ENCODE results near the gene CCDC33.

CCDC33 gene

DNA sequence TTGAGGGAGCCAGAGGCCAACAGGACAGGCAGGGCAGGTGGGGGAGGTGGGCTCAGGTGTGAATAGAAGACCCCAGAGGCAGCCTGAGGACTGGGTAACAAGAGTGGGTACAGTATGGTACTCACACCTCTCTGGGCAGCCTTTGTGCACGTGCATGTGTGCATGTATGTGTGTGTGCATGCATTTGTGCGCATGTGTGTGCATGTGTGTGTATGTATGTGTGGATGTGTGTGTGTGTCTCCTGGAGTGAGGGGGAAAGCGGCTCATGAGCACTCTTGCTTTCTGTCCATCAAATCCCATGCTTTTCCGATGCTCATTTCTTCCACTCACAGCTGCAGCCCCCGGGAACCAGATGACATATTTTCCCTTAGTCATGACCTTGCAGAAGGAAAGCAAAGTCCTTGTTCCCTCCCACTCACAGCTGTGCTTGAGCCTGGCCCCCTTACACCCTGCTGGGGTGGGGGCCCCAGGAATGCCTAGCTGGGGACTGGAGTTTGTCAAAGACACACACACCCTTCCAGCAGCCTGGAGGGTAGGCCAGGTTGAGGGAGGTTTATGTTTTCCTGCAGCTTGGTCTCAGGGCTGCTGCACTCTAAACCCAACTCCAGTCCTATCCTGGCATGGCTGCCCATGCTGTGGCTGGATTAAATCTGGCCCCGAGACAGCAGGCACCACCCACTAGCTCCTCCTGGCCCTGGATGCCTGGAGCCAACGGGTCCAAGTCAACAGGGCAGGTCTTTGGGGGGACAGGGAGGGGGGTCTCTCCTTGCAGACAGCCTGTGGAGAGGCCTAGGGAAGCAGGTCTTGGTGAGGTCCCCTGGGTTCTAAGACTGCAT is 22.5 kb downstream of the CCDC33 start:
- no peak for DNase-seq (ENCODE audit: low read depth in 2 of 2)

DNA sequence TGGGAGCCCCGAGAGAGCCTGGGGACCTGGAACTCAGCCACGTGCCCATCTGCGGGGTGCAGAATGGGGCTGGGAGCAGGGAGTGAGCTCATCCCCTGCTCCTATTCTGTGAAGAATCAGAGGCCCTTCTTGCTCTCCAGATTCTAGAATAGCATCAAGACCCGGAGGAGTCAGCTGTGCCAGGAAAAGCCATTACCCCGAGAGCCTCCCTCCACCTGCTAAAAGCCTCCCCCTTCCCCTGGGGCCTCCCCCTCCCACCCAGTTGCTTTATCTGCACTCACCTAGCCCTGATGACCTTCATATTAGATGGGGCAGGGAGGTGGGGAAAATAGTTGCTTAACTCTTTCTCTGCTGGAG is 23.1 kb downstream of the CCDC33 start:
- DNase-seq (ENCODE audit: low read depth in 2 of 2): no peak

DNA sequence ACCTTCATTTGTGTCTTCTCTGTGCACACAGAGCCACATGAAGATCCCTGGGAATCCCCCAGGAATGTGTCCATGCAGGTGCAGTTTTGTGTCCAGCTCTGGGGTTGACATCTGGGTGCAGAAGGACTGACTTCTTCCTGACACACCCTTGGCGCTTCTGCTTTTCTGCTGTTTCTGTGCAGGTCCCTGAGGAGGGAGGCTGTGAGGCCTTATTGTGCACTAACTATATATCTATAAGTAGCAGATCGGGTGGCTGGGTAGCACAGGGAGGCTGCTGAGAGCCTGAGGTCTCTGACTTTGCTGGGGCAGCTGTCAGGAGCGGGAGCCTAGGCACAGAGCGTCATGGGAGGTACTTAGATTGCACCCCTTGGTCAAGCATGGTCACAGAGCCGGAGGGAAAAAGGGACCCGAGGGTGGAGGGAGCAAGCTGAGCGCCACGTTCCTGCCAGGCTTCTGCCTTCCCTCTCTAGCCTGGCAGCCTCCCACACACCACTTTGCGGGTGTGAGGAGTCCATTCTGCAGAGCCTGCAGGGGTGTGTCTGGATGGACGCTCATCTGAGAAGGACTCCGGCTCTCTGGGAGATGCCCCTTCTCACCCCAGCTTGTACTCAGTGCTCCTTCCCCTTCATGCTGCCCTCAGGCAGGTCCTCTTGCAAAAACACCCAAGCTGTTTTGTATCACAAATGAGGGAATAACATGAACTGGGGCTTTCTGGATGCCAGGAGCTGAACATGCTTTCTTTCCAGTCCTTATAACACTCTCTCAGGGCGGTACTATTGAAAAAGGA is 23.9 kb downstream of the CCDC33 start:
- DNase-seq (ENCODE audit: low read depth in 2 of 2): no peak

DNA sequence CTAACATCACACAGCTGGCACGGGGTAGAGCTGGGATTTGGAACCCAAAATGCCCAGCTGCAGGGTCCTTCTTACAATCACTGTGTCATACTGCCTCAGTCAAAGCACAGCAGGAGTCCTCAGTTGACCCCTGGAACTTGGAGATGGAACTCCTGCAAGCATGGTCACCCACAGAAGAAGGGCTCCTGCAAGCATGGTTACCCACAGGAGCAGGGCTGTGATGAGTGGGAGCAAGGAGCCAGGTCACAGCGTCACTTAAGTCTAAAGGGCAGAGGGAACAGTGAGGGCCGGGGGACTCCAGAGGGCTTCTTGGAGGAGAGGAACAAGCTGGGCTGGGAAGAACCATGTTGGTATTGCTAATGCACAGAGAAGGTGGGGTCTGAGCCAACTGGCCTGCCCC is 24.9 kb downstream of the CCDC33 start:
- DNase-seq (ENCODE audit: low read depth in 2 of 2): no peak

DNA sequence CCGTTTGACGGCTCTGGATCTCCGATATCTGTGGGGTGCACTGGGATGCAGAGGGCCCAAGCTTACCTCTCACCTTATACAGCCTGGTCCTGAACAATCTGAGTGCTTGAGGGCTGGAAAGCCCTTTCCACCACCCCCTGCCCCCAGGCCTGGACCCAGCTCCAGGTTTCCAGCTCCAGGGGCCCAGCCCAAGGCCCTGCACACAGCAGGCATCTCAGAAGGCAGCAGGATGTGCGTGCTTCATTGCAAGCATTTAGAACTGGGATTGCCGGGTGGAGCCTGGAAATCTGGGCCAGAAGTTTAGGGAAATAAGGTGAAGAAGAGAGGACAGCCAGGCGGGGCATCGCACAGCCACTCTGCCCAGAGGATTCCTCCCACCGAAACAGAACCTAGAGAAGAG is 25.6 kb downstream of the CCDC33 start:
- DNase-seq (ENCODE audit: low read depth in 2 of 2): no peak

DNA sequence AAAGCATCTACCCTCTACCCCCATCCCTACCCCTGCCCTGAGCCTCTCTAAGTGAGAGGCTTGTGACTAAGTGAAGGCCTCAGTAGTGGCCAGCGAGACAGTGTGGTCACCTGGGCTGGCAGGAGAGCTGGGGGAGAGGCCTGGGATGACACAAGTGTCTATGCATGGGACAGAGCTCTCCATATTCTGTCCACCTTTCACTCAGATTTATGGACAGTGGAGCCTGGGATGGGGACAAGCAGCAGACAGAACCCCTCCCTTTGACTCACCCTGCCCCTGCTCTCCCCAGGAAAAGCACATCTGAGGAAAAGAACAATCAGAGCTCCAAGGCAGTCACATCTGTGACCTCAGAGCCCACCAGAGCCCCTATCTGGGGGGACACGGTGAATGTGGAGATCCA is 26.0 kb downstream of the CCDC33 start:
- DNase-seq (ENCODE audit: low read depth in 2 of 2): no peak

DNA sequence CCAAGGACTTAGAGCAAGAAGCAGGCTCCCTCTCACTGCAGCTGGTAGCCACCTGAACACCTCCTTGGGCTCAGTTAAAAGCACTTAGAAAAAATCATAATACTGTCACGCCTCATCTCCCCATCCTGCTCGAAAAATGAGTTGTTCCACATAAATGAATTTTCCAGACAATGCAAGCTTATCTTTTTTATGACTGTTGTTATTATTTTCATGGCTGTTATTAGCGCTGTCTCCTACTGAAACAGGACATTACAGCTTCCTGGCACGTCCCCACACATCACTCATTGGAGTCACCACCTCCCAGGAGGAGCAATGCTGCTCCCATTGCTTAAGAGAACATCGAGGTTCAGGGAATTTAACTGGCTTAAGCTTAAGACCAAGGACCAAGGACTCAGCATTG is 26.5 kb downstream of the CCDC33 start:
- DNase-seq (ENCODE audit: low read depth in 2 of 2): no peak

DNA sequence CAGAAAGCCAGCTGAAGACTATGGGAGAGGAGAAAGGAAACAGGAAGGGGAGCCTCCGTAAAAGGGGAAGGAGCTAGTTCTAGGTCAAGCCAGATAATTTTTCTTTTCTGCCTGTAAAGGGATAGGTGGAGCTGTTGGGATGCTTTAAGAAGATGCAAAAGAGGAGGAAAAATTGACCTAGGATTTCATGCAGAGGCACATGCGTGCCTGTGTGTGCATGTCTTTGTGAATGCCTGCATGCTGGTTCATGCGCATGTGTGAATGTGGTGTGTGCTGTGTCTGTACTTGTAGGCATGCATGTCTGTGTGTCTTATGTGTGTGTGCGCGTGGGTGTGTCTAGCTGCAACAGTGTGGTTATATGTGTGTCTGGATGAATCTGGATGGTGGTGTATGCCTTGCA is 27.3 kb downstream of the CCDC33 start:
- no peak for DNase-seq (ENCODE audit: low read depth in 2 of 2)

DNA sequence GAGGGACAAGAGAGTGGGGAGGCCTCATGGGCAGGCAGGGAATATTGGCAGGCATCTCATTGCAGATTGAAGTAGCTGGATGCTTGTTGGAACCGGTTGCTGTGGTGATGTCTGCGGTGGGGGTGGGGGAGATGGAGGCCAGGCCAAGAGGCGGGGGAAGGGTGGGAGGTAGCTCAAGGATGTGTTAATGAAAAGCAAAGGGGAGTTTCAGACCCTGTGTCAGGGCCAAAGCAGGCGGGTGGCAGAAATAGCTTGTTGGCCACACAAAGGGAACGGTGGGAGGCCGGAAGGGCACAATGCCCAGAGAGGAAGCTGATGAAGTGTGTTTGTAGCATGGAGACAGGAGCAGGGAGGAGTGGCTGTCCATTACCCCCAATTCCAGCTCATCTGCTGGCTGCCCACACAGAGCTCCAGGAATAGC is 28.0 kb downstream of the CCDC33 start:
- DNase-seq (ENCODE audit: low read depth in 2 of 2): no peak

DNA sequence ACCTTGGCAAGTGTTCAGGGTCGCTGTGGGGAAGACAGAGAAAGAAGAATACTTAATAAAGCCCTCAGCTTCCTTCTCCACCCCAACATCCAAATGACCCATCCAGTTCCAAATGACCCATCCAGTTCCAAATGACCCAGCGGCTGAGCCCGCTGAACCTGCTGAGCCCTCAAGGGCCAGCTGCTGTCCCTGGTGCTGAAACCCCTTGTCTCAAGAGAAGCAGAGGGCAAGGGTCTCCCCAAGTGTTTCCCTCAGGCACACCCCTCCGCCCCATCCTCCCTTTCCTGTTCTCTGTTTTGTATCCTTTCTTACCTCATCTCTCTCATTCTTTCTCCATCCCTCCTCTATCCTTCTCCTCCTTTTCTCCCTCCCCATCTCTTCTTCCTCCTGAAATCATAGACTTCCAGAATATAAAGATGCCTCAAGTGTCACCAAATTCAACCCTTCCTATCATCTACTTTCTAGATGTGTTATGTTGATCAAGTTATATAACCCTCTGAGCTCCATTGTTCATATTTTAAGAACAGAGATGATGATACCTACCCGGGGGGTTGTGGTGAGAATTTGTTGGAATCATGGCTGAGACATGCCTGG is 29.0 kb downstream of the CCDC33 start:
- no peak for DNase-seq (ENCODE audit: low read depth in 2 of 2)

DNA sequence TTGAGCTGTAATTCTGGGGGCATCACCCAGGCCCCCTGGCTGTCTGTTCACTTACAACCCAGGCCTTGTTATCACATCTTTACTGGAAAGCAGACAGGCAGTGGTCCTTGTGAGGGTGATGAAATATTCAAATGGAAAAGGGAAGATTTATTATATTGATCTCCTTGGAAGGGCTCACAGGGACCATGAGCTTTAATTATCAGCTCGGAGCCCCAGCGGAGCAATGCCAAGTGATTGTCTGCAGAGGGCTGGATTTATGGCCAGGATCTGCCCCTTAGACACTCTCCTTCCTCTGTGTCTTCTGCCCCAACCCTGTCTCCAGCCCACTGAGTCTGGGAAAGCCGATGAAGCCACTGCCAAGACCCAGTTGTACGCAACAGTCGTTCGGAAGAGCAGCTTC is 31.9 kb downstream of the CCDC33 start:
- no peak for DNase-seq (ENCODE audit: low read depth in 2 of 2)

DNA sequence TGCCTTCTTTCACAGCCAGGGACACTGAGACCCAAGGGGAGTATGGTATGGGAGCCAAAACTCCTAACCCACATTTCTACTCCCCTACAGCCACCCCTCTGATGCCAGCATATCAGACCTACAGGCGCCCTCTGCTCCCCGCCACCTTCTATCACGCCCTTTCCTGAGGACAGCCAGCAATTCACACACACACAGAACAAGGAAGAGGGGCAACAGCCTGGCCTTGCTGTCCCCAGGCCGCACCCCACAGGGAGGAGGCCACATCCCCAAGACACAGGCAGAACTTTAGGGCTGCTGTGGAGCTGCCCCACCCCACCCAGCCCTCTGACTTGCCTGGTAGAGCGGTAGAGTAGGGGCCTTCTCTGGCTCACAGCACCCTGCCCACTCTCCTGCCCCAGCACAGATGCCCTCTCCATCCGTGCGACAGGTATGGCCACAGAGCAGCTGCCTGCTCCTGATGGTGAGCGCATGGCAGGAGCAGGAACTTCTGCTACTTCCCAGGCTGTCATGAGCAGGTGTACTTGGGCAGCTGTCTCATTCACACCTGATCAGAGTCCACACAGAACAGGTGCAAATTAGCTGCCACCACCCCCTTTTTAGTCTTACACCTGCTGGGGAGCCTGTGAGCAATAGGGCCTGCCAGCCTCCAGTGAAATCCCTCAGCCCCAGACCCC is 33.4 kb downstream of the CCDC33 start:
- DNase-seq (ENCODE audit: low read depth in 2 of 2): no peak

DNA sequence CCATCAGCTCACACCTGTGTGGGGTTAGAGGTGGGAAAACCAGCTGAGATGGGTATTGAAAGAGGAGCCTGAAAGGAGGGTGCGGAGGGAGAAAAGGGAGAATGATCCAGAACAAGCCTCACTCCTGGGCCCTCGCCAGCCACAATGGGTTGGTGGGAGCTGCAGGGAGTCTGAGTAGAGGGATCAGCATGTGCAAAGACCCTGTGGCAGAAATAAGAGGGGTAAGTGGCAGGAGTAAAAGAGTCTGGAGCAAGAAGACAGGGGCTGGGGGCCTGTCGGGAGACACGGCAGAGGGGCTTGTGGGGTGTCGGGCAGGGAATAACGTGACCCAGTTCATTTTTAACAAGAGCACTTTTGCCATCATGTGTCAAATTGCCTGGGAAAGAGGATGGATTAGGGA is 34.0 kb downstream of the CCDC33 start:
- DNase-seq (ENCODE audit: low read depth in 2 of 2): no peak

DNA sequence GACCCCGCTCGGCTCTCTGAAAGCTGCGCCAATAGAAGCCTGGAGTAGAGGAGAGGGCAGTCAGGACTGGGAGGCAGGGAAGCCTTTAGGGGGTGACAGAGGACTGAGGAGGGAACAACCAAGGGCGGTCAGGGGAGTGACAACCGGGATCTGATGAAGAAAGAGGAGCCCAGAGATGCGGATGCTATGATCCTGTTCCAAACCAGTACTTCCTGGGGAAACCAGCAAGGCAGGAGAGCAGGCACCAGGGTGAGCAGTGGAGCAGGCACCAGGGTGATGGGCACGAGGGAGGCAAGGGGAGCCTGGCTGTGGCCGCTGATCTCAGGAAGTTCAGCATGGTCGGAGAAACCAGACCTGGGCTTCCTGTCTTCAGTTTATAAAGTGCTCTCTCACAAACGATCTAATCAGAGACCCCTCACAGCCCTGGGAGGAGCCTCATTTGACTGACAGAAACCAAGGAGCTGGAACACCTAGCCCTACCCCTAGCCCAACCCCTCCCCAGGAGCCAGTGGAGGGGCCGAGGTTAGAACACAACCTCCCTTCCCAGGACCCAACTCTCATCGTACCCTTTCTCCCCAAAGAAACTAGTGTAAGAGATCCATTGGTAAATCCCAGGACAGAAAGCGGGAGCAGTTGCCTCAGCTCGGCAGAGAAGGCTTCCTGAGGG is 34.9 kb downstream of the CCDC33 start:
- no peak for DNase-seq (ENCODE audit: low read depth in 2 of 2)

DNA sequence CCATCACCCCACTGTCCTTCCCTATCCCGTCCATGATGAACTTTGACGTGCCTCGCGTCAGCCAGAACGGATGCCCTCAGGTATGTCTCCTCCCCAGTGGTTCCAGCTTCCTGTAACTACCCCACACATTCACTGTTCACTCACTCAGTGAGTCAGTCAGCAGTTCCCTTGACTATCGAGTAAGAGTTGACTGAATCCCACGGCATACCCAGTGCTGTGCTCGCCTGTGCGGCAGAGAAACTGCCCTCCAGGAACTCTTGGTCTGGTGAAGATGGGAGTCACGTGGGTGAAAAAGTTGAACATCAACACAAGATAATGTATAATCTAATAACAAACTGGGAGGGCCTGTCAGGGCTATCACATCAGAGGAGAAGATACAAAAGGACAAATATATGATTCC is 36.7 kb downstream of the CCDC33 start:
- no peak for DNase-seq (ENCODE audit: low read depth in 2 of 2)

DNA sequence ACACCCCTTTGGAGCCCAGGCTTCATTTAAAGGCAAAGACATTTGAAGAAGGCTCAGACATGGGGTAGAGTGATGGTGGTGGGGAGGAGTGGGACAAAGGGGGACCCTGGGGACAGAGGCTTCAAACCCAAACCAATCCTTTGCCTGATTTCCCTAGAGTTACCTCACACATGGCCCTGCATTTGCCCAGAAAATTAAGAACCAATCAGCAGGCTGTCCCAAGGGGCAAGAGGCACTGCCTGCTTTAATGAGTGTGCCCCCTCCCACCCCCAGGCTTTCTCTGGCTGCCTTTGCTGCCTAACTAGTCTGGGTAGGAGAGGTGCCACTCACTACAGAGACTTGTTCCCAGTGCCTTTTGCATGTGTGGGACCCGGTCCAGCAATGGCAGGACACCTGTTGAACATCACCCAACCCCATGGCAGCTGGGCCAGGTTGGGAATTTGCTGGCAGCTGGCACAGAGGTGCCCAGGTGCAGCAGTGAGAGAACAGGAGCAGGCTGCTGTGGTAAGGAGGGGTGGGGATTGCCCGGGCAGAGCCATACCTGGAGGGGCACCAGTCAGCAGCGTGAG is 38.4 kb downstream of the CCDC33 start:
- no peak for DNase-seq (ENCODE audit: low read depth in 2 of 2)

DNA sequence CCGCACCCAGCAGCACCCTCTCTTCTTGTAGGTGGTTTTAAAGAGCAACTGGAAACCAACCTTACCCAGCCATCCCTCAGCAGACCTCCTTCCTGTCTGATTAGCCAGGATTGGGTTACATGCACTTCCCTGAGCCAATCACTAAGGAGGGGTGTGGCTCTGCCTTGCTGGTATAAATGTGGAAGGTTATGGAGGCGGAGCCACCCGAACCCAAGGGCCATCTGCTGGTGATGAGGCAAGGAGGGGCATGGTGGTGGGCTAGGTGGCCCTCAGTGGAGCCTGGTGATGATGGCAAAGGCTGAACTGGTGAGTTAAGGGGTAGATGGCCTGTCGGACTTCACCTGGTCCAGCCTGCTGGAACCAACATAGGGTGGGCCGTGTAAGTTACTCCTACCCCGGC is 39.8 kb downstream of the CCDC33 start:
- no peak for DNase-seq (ENCODE audit: low read depth in 2 of 2)

DNA sequence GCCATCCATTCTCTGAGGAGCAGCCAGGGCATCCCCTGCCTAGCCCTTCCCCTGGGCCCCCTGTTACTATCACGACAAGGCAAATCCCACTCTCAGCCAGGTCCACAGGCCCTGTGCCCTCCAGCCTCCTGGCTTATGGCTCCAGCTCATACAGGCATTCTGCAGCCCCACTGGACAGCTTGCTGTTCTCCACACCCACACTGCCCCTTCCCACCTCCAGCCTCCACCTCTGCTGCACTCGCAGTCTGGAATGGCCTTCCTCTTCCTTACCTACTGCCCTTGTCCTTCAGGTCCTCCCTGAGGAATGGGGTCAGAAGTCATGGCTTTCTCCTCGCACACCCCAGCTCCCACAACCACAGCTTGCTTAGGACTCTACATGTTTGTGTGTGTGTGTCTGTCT is 40.4 kb downstream of the CCDC33 start:
- no peak for DNase-seq (ENCODE audit: low read depth in 2 of 2)

DNA sequence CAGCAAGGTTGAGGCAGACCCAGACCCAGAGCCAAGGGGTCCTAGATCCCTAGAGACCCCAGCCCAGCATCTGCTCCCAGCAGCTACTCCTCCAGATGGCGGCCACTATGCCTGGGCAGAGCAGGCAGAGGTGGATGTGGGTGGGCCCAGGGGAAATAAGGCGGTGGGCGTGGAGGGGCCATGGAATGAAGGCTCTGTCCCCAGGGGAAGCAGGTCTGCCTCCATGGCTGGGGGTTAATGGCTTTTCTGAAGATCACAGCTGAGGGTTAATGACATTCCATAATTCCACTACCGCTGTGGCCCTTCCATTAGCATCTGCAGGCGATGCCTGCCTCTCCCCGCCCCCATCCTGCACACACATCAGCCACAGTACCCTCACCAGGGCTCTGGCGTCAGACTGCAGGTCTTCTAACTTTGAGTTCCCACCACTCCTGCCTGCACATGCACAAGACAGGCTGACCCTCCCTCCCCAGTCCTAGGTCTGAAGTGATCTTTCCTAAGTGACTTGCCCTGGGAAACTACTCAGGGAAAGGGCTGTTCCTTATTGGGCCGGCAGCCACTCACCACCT is 41.2 kb downstream of the CCDC33 start:
- no peak for DNase-seq (ENCODE audit: low read depth in 2 of 2)

DNA sequence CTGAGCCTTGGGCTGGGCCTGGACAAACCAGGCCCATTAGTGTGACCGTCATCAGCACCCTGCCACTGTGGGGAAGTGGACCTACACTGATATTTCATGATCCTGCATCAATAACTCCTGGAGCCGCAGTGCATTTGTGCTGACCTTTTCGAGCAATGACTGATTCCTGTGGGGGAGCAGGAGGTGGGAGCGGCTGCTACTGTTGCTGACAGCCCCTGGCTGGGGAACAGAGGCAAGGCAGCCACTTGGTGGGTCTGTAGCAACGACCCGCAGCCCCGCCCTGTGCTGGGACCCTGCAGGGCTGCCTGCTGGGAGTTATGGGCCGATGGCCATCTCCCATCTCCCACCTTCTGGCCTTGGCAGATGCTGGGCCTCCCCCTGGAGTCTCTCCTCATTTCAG is 42.1 kb downstream of the CCDC33 start:
- DNase-seq (ENCODE audit: low read depth in 2 of 2): no peak

Measured in stimulated activated CD4-positive, alpha-beta T cell treated with anti-CD3 and anti-CD28 coated beads, Interleukin-12 subunit alpha, Interleukin-12 subunit beta, amount 100 ng/mL, for 24 hours (primary cell).